ENCODE measurements around the gene SNCAIP.

Gene SNCAIP

GRCh38 chr5:122401976-122402725, 90.1 kb downstream of the SNCAIP start:
- DNase-seq: no peak

GRCh38 chr5:122402955-122403685, 91.1 kb downstream of the SNCAIP start:
- DNase-seq: no peak

- DNase-seq: no peak
Measured at GRCh38 chr5:122404018-122404417, 92.0 kb downstream of the SNCAIP start.

- no peak for DNase-seq
Measured at GRCh38 chr5:122404653-122405362, 92.8 kb downstream of the SNCAIP start.

- no peak for DNase-seq
Measured at GRCh38 chr5:122405751-122406150, 93.7 kb downstream of the SNCAIP start.

GRCh38 chr5:122406181-122406580, 94.1 kb downstream of the SNCAIP start:
- DNase-seq: no peak

GRCh38 chr5:122408592-122409224, 96.7 kb downstream of the SNCAIP start:
- DNase-seq: no peak

GRCh38 chr5:122412966-122413365, 100.9 kb downstream of the SNCAIP start:
- DNase-seq: no peak

- no peak for DNase-seq
Measured at GRCh38 chr5:122413722-122414121, 101.7 kb downstream of the SNCAIP start.

GRCh38 chr5:122415030-122415800, 103.2 kb downstream of the SNCAIP start:
- no peak for DNase-seq

- no peak for DNase-seq
Measured at GRCh38 chr5:122415801-122416120, 103.7 kb downstream of the SNCAIP start.

- no peak for DNase-seq
Measured at GRCh38 chr5:122419142-122419894, 107.3 kb downstream of the SNCAIP start.

GRCh38 chr5:122420091-122420490, 108.1 kb downstream of the SNCAIP start:
- DNase-seq: no peak

- DNase-seq: no peak
Measured at GRCh38 chr5:122420537-122421236, 108.7 kb downstream of the SNCAIP start.

GRCh38 chr5:122421374-122422079, 109.5 kb downstream of the SNCAIP start:
- DNase-seq: no peak

GRCh38 chr5:122423221-122423620, 111.2 kb downstream of the SNCAIP start:
- DNase-seq: no peak

GRCh38 chr5:122424132-122424531, 112.1 kb downstream of the SNCAIP start:
- no peak for DNase-seq

- DNase-seq: no peak
Measured at GRCh38 chr5:122426301-122426700, 114.3 kb downstream of the SNCAIP start.

GRCh38 chr5:122427621-122428020, 115.6 kb downstream of the SNCAIP start:
- no peak for DNase-seq

- no peak for DNase-seq
Measured at GRCh38 chr5:122429545-122430318, 117.7 kb downstream of the SNCAIP start.
